Subcutaneous abdominal adipose tissue (tissue), 5 donors: ENCODE results near the gene TNS3.

ENCODE experiments used
- H3K27ac ChIP-seq: one replicate; pipeline ENCODE4 v1.7.0; 2013; ENCODE audit warnings: low read depth, mild to moderate bottlenecking, inconsistent platforms, low read length, moderate library complexity
- H3K27me3 ChIP-seq, 5 donors: one replicate each; pipeline ENCODE4 v1.7.0; 2013; ENCODE audit warnings: low read length in 5 of 5, inconsistent platforms in 1 of 5; ENCODE audit not compliant: control insufficient read depth in 5 of 5, insufficient read depth in 4 of 5
- H3K36me3 ChIP-seq, 5 donors: one replicate each; pipeline ENCODE4 v1.7.0; 2013; ENCODE audit warnings: low read length in 5 of 5; ENCODE audit not compliant: control insufficient read depth in 5 of 5, insufficient read depth in 5 of 5
- H3K4me1 ChIP-seq, 5 donors: one replicate each; pipeline ENCODE4 v1.7.0; 2013; ENCODE audit warnings: low read length in 5 of 5, mild to moderate bottlenecking in 3 of 5, moderate library complexity in 1 of 5; ENCODE audit not compliant: control insufficient read depth in 5 of 5, insufficient read depth in 5 of 5
- H3K4me3 ChIP-seq, 5 donors: one replicate each; pipeline ENCODE4 v1.7.0; 2013; ENCODE audit warnings: low read length in 5 of 5, low read depth in 1 of 5
- H3K9ac ChIP-seq, 5 donors: one replicate each; pipeline ENCODE4 v1.7.0; 2013; ENCODE audit warnings: low read length in 5 of 5, mild to moderate bottlenecking in 4 of 5, moderate library complexity in 3 of 5
- H3K9me3 ChIP-seq, 5 donors: one replicate each; pipeline ENCODE4 v1.7.0; 2013; ENCODE audit warnings: low read length in 5 of 5; ENCODE audit not compliant: control insufficient read depth in 5 of 5
- donor health status: healthy.
- donor health status: healthy.
- donor health status: healthy.
- donor health status: healthy.
- donor health status: healthy.

Gene TNS3

DNA sequence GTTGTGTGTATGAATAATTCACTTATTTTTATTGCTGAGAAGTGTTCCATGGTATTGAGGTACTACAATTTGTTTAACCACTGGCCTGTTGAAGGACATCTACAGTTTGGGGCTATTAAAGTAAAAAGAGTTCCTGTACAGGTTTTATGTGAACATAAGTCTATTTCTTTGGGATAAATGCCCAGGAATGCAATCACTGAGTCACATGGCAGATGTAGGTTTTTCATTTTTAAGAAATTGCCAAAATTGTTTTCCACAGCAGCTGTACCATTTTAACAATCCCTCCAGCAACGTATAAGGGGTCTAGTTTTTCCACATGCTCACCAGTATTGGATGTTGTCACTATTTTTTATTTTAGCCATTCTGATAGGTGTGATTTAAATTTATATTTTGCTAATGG lies 243.9 kb downstream of the TNS3 start:
- Histone ChIP-seq H3K36me3 (peaks cover 8 to 46% (median 17%) of the 10 kb centered on the region in 5 donors), H3K9ac (no peak overlapping the region), H3K9me3 (peaks cover 0 to 2% (median 0%) of the 10 kb centered on the region in 5 donors), H3K4me1 (peaks cover 0 to 16% (median 3%) of the 10 kb centered on the region in 5 donors), H3K27ac (no peak overlapping the region), H3K27me3 (no peaks in the 10 kb centered on the region), H3K4me3 (no peak overlapping the region)

DNA sequence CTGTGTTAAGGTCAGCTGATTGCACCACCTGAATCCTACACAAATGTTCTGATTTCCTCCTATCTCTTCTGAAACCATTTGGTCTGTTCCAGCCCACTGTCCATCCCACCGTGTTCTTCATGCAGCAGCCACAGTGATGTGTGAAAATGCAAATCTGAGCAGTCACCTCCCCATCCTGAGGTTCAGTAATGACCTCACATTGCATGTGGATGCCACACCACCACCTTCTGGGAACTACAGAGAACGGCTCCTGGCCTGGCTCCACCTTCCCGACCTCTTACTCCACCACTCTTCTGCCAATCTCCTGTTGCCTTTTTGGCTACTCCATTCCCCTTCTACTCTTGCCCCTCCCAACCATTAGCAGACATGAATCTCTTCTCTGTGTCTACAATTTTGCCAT lies 244.4 kb downstream of the TNS3 start:
- H3K36me3 ChIP-seq, result peaks cover 7 to 41% (median 12%) of the 10 kb centered on the region in 5 donors
- peaks cover 0 to 2% (median 0%) of the 10 kb centered on the region in 5 donors for H3K9me3 ChIP-seq
- H3K4me1 ChIP-seq, result peaks cover 0 to 16% (median 3%) of the 10 kb centered on the region in 5 donors
- no peak overlapping the region for H3K9ac ChIP-seq
- H3K27me3 ChIP-seq, result no peaks in the 10 kb centered on the region
- no peak overlapping the region for H3K4me3 ChIP-seq
- no peak overlapping the region for H3K27ac ChIP-seq

DNA sequence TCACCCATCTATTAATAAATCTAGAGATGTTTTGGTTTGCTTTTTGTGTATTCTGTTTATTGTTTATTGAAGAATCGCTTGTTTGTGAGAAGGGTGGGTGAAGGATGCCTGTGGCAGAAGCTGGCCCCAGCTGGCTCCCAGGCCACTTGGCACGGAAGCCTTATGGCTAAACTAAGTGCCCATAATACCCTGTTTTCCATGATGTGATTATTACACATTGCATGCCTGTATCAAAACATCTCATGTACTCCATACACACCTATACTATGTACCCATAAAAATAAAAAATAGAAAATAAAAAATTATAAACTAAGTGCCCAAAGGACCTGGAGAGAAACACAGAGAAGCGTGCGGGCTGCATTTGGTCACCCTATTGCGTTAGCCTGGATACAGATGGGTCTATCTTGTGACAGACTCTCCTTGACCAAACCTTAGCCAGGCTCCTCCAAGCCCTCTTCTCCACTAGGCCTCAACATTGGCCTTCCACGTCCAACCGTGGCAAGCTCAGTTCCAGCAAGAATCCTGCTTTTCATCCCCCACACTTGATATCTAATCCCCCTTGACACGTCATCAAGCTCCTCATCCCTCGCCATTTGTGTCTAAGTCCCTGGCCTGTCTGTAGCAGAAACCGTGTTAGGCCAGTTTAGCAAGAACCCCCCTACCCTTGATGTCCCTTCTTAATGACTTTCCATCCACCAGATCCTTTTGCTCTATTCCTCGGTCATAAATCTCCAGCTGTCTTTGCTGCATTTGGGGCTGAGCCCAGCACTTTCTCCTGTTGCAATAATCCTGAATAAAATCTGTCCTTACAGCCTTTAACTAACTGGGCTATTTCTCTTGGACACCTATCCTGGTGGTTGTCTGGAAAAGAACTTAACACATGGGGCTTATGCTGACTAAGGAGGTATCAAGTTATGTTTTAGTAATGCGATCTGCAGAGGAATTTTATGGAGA lies 245.2 kb downstream of the TNS3 start:
- Histone ChIP-seq H3K9me3 (peaks cover 0 to 2% (median 0%) of the 10 kb centered on the region in 5 donors), H3K27ac (peak overlapping the region; percentile 48), H3K27me3 (no peaks in the 10 kb centered on the region), H3K4me3 (no peak overlapping the region), H3K36me3 (peaks cover 2 to 40% (median 11%) of the 10 kb centered on the region in 5 donors), H3K9ac (no peak overlapping the region), H3K4me1 (peaks cover 0 to 16% (median 3%) of the 10 kb centered on the region in 5 donors)

DNA sequence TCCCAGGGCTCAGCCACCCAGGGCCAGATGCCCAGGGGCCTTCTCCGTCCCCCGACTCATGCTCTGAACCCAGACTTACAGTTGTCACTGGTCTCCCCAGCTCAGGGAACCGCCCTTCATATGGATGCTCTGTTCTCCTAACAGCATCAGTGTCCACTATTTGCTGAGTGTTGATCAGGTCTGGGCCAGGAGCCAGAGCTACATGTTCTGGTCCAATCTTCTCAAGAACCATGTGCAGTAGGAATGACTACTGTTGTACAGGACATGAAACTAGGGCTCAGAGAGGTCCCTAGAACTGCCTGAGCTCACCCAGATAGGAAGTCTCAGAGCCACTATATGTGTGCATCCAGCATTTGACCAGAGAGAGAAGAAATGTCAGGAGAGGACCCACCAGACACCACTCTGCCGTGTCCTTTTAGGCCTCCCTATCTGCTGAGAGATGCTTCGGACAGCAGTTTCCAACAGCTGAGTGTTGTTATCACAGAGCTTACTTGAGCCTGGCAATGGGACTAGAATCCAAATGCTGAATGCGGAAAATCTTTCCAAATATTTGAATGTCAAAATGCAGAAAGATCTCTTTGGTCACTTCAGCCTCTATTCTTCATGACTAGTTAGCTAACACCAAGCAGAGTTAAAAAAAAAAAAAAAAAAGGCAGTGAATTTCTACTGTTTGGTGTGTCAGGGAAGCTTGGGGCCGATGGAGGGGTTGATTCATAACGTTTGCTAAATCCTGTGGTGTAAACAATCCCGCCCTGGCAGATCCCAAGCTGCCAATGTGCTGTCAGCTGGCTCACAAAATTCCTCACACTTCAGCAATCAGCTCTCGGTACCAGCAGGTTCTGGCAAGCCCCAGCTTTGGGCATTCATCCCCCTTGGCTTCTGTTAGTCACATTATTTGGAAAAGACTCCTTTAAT lies 246.1 kb downstream of the TNS3 start:
- H3K36me3 ChIP-seq, result peaks cover 0 to 43% (median 11%) of the 10 kb centered on the region in 5 donors
- no peak overlapping the region for H3K4me3 ChIP-seq
- peak overlapping the region in 1 of 5 donors; percentile 19 for H3K9ac ChIP-seq
- peak overlapping the region; percentile 61 for H3K27ac ChIP-seq
- peaks cover 0 to 2% (median 0%) of the 10 kb centered on the region in 5 donors for H3K9me3 ChIP-seq
- peaks cover 0 to 16% (median 3%) of the 10 kb centered on the region in 5 donors for H3K4me1 ChIP-seq
- H3K27me3 ChIP-seq, result no peaks in the 10 kb centered on the region

- Histone ChIP-seq H3K4me3 (no peak overlapping the region), H3K27me3 (no peaks in the 10 kb centered on the region), H3K27ac (no peak overlapping the region), H3K9ac (no peak overlapping the region), H3K36me3 (peaks cover 0 to 50% (median 16%) of the 10 kb centered on the region in 5 donors), H3K4me1 (peaks cover 0 to 16% (median 3%) of the 10 kb centered on the region in 5 donors), H3K9me3 (peaks cover 0 to 2% (median 0%) of the 10 kb centered on the region in 5 donors)
Observed at GRCh38 chr7:47335071-47335470, 246.8 kb downstream of the TNS3 start.

DNA sequence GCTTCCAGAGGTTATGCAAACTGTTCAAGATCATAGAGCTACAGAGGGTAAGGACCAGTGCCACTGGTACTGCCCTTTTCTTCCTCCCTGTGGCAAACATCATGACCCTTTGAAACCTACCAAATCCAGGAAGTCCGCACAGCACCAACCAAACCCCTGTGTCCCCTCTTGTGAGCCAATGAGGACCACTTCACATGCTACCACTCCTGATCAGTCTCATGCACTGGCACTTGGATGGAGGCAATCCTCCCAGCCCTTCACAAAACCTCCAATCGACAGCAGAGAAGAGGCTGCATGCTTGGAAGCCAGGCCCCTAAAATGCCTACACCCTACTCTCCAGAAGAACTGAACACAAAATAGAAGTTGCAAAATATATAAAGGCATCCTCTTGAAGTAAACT lies 248.0 kb downstream of the TNS3 start:
- H3K4me3 ChIP-seq, result no peak overlapping the region
- H3K9me3 ChIP-seq, result peaks cover 0 to 2% (median 0%) of the 10 kb centered on the region in 5 donors
- H3K27me3 ChIP-seq, result no peaks in the 10 kb centered on the region
- no peak overlapping the region for H3K9ac ChIP-seq
- no peak overlapping the region for H3K27ac ChIP-seq
- peaks cover 7 to 61% (median 23%) of the 10 kb centered on the region in 5 donors for H3K36me3 ChIP-seq
- H3K4me1 ChIP-seq, result peaks cover 3 to 24% (median 8%) of the 10 kb centered on the region in 5 donors

GRCh38 chr7:47333554-47333887 lies 248.4 kb downstream of the TNS3 start:
- Histone ChIP-seq H3K9ac (no peak overlapping the region), H3K4me1 (peaks cover 3 to 28% (median 13%) of the 10 kb centered on the region in 5 donors), H3K27ac (no peak overlapping the region), H3K27me3 (no peaks in the 10 kb centered on the region), H3K4me3 (no peak overlapping the region), H3K9me3 (peaks cover 0 to 2% (median 0%) of the 10 kb centered on the region in 5 donors), H3K36me3 (peaks cover 6 to 61% (median 23%) of the 10 kb centered on the region in 5 donors)

- Histone ChIP-seq H3K9ac (no peak overlapping the region), H3K27ac (no peak overlapping the region), H3K4me1 (peaks cover 5 to 34% (median 19%) of the 10 kb centered on the region in 5 donors)
Observed at GRCh38 chr7:47332681-47333553, 249.0 kb downstream of the TNS3 start.

DNA sequence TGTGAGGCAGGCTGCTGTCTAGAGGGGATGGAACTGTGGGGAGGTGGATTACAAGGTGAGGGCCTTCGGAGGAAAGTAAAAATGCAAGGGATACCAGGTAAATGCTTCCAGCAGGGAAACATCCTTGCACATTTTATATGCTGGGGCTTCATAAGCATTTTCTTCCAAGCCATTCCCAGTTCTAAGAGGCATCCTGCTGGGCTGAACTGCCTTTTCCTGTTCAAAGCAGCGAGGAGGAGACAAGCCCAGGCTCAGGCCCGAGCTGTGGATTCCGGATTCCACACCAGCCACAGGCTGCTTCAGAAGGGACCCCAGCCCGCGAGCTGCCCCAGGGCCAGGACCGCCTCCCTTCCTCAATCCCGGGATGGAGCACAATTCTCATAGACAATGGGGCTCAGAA lies 249.7 kb downstream of the TNS3 start:
- Histone ChIP-seq H3K27ac (no peak overlapping the region), H3K9me3 (no peaks in the 10 kb centered on the region), H3K4me3 (no peak overlapping the region), H3K9ac (no peak overlapping the region), H3K27me3 (no peaks in the 10 kb centered on the region), H3K4me1 (peaks cover 9 to 36% (median 26%) of the 10 kb centered on the region in 5 donors), H3K36me3 (peaks cover 4 to 56% (median 23%) of the 10 kb centered on the region in 5 donors)

More at GRCh38 chr7:47332681-47333553, 249.0 kb downstream of the TNS3 start:
- Histone ChIP-seq H3K9me3 (peaks cover 0 to 2% (median 0%) of the 10 kb centered on the region in 5 donors), H3K36me3 (peaks cover 4 to 61% (median 23%) of the 10 kb centered on the region in 5 donors), H3K4me3 (no peak overlapping the region), H3K27me3 (no peaks in the 10 kb centered on the region)
